ENCODE measurements around the gene HOXA10.

HOXA10 gene

GRCh38 chr7:27164045-27164366 is 10.1 kb downstream of the HOXA10 start:
- no peak for ATAC-seq
- TF ChIP-seq ZNF70 (CRISPR knock-in tag; IDR thresholded peaks at IDR 0.05) (no peak), POU6F1 (CRISPR knock-in tag; IDR thresholded peaks at IDR 0.05; ENCODE audit: borderline replicate concordance, low read depth) (no peak), ZFP30 (CRISPR knock-in tag; IDR thresholded peaks at IDR 0.05) (no peak), RARB (CRISPR knock-in tag; IDR thresholded peaks at IDR 0.05) (no peak), TSHZ2 (CRISPR knock-in tag; IDR thresholded peaks at IDR 0.05) (no peak), GLIS3 (CRISPR knock-in tag; IDR thresholded peaks at IDR 0.05) (no peak), SNAI2 (CRISPR knock-in tag; IDR thresholded peaks at IDR 0.05) (no peak), PPARA (CRISPR knock-in tag; IDR thresholded peaks at IDR 0.05; ENCODE audit: borderline replicate concordance) (no peak), ARNTL (CRISPR knock-in tag; IDR thresholded peaks at IDR 0.05; ENCODE audit: borderline replicate concordance, low read depth) (no peak), TOX (CRISPR knock-in tag; IDR thresholded peaks at IDR 0.05; ENCODE audit: borderline replicate concordance) (no peak)
- TF ChIP-seq, protein P1, sequence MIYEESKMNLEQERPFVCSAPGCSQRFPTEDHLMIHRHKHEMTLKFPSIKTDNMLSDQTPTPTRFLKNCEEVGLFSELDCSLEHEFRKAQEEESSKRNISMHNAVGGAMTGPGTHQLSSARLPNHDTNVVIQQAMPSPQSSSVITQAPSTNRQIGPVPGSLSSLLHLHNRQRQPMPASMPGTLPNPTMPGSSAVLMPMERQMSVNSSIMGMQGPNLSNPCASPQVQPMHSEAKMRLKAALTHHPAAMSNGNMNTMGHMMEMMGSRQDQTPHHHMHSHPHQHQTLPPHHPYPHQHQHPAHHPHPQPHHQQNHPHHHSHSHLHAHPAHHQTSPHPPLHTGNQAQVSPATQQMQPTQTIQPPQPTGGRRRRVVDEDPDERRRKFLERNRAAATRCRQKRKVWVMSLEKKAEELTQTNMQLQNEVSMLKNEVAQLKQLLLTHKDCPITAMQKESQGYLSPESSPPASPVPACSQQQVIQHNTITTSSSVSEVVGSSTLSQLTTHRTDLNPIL (CRISPR knock-in tag; IDR thresholded peaks at IDR 0.05; ENCODE audit: low read depth) = no peak

GRCh38 chr7:27163288-27164044 is 10.7 kb downstream of the HOXA10 start:
- ATAC-seq = no peak
- TF ChIP-seq RARB (CRISPR knock-in tag; IDR thresholded peaks at IDR 0.05) = no peak
- no peak for TF ChIP-seq GLIS3 (CRISPR knock-in tag; IDR thresholded peaks at IDR 0.05)

GRCh38 chr7:27162561-27163287 is 11.4 kb downstream of the HOXA10 start:
- no peak for ATAC-seq
- no peak for TF ChIP-seq PPARA (CRISPR knock-in tag; IDR thresholded peaks at IDR 0.05; ENCODE audit: borderline replicate concordance)

DNA sequence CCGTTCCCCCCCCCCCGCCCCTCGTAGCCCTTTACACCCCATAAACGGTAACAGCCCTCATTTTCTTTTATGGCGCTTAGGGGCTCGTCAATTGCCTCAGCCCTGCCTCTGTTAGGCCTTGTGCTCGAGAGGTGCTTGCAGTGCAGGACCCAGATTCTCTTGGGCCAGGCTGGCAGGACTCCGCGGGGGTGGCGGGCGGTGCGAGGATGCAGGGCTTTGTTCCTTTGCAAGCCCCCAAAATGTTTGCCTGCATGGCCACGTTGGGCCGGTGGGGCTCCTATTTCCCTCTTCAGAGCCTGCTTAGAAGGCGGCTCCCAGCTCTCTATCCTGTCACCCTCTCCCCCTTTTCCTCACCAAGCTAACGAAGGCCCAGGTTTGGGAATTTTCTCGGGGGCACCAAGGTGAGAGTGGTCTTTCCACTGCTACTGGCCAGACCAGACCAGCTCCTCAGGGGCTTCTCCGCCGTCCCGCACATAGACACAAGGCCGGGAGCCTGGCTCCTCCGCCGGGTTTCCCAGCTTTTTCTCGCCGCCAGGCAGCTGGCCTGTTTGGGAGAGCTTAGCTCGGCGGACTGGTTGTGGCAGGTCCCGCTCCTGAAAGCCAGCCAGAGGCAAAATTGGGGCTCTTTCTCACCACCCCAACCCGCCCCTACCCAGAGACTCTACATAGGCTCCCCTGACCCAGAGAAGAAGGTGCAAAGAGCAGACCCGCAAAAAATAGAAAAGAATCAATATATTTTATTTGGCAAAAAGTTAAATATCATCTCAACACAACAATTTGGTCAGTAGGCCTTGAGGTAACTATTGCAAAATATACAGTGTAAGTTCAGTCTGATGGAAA is 12.2 kb downstream of the HOXA10 start:
- no peak for ATAC-seq
- TF ChIP-seq PPARA (CRISPR knock-in tag; IDR thresholded peaks at IDR 0.05; ENCODE audit: borderline replicate concordance) (no peak), CSRNP3 (CRISPR knock-in tag; IDR thresholded peaks at IDR 0.05) (no peak), ISL1 (CRISPR knock-in tag; IDR thresholded peaks at IDR 0.05) (no peak), POU6F1 (CRISPR knock-in tag; IDR thresholded peaks at IDR 0.05; ENCODE audit: borderline replicate concordance, low read depth) (no peak), OSR1 (CRISPR knock-in tag; IDR thresholded peaks at IDR 0.05) (no peak), ZNF565 (CRISPR knock-in tag; conservative IDR thresholded peaks at IDR 0.05; ENCODE audit: low read depth) (no peak)
- TF ChIP-seq, protein P2, sequence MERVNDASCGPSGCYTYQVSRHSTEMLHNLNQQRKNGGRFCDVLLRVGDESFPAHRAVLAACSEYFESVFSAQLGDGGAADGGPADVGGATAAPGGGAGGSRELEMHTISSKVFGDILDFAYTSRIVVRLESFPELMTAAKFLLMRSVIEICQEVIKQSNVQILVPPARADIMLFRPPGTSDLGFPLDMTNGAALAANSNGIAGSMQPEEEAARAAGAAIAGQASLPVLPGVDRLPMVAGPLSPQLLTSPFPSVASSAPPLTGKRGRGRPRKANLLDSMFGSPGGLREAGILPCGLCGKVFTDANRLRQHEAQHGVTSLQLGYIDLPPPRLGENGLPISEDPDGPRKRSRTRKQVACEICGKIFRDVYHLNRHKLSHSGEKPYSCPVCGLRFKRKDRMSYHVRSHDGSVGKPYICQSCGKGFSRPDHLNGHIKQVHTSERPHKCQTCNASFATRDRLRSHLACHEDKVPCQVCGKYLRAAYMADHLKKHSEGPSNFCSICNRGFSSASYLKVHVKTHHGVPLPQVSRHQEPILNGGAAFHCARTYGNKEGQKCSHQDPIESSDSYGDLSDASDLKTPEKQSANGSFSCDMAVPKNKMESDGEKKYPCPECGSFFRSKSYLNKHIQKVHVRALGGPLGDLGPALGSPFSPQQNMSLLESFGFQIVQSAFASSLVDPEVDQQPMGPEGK (CRISPR knock-in tag; IDR thresholded peaks at IDR 0.05; ENCODE audit: borderline replicate concordance) = no peak
